GM19372 (cell line): ENCODE data around the gene PIGP.
A peak's percentile ranks its signal among the peaks of the same experiment; 100 is the strongest.
"Not testable (repeated sequence)": the region's sequence is repeated elsewhere in the genome, so short reads cannot be mapped to it uniquely, and the experiment has no call there.

Experiments used
- ATAC-seq: cut with Tn5 transposase; IDR thresholded peaks from one replicate; pipeline ENCODE4 v1.9.1; 2021; ENCODE audit warnings: mild to moderate bottlenecking, low read depth, moderate library complexity; ENCODE audit not compliant: unreplicated experiment

Gene PIGP

GRCh38 chr21:37076087-37076850, 3.4 kb upstream of the PIGP start:
- ATAC-seq = no peak

DNA sequence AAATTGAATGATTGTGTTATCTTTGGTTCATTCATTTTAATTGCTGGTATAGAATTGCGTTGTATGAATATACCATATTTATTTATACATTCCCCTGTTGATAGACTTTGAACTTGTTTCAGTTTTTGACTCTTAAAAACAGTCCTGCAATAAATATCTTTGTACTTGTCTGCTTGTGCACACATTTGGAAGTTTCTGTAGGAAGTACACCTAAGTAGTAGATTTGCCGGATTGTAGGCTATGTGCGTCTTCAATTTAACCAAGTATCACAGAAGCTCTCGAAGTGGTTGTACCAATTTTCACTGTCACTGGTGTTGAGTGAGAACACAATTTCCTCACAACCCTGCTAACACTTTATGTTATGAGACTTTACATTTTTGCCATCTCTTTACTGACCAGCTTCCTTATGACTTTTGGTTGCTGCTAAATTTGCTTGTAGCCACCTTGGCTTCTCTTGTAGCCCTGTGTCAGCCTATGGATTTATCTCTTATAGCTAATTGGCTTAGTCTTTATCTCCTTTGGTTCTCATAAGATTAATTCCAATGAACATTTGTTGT, 2.4 kb upstream of the PIGP start:
- ATAC-seq = no peak

DNA sequence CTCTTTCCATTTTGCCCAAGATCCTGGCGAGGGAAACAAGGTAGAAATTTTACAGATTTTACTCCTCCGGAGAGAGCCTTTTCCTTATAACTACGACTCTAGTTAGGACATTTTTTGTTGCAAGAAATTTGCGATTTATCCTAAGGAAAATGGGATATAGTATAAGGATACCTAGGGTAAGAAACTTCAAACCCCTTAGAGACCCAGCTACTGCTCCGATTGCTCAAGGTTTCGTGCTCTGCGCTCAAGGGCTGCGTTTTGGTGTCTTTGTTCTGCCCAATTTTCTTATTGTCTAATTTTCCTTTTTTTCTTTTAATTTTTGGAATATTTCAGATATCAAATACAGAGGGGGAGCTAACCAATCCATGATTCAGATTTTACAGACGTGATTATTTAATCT, 1.7 kb upstream of the PIGP start:
- no peak for ATAC-seq

DNA sequence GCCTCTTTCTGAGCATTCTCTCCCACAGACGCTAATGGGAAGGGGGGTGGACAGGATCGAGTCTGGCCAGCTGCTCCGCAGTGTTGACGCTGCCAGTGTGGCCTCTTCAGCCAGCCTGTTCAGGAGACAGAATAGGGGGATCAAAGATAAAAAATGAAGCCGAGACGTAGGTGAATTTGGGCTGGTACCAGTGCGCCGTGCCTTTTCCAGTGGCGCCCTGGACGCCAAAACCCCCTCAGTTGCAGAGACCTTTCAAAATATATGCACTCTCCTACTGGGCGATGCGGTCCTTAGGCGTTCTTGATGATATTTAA, 1.3 kb upstream of the PIGP start:
- ATAC-seq = no peak

- peak; percentile 27 for ATAC-seq
These were observed 736 bp upstream of the PIGP start for GRCh38 chr21:37073417-37074196.

DNA sequence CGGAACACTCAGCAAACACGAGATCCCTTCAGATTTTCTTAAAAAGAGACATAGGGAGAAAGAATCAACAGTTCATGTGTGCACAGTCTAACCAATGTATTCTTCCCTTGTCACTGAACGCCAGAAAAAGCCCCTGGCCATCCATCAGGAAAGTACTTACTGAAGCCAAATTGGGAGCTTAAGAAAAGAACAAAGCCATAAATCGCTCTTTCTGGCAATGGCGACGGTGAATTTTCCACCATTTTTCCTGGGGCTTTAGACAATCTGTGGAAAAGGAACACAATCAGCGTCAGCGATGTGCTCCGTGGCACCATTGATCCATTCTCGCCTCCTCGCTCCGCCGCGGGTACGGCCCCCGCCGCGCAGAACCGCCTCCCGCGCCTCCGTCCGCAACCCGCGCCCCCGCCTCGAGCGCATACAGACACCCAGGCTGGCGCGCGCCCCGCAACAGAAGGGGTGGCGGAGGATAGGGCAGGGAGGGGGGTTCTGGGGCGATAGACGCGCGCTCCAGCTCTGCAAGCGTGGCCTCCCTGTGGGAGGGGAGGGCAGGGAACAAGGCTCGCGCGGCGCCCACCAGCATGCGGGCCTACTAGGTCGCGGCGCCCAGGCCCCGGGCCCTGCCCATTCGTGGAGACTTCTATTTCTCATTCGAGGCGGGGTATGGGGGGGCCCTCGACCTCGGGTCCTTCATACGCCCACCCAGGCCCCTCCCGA, 440 bp downstream of the PIGP start:
- ATAC-seq = peak; percentile 45

DNA sequence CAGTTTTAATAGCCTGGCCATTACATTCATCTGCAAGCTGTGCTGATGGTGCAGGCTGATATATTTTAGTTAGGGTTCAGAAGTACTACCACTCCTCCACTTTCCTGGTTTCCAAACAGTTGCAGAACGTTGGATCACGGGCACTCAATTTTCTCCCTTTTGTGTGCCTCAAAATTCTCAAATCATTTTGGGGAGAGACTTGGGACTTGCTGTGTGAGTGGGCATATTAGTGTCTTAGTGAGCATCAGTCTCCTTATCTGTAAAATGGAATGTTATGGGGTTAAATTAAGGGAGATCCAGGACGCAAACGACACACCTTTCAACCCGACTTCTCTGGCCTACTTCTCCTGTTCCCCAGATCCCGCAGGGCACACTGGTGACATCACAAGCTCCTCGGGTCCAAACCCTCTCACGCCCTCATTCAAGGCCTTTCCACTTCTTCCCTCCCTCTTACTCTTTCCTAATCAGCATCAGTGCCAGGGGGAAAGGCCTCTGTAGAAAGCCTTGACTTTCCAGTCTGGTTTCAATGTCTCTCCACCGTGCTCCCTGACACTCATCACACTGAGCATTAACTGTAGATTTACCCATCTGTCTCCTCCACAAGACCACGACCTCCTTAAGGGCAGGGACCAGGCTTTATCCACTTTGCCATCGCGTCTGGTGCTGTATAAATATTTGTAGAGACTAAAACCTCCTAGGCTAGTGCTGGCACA, 1.2 kb downstream of the PIGP start:
- ATAC-seq = no peak

DNA sequence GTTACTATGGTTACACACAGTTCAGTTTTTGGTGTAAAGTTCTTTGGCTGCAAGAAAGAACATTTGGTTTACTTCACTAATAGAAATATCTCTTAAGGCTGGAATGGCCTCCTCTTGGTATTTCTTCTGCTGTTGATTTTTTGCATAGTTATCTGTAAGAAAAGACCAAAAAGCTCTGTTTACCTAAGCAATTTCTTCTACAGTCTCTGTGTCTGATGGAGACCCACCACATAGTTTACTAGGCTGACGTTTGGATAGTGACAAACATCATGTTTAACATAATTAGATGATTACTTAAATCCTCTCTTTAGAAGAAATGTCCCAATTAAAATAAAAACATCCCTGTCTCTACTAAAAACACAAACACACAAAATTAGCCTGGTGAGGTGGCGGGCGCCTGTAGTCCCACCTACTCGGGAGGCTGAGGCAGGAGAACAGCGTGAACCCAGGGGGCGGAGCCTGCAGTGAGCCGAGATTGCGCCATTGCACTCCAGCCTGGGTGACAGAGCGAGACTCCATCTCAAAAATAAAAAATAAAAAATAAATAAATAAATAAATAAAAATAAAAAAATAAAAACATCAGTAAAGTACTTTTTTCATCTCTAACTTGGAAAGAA, 7.2 kb downstream of the PIGP start:
- ATAC-seq = no peak

- ATAC-seq = no peak
These were observed 8.0 kb downstream of the PIGP start for GRCh38 chr21:37064841-37065240.

DNA sequence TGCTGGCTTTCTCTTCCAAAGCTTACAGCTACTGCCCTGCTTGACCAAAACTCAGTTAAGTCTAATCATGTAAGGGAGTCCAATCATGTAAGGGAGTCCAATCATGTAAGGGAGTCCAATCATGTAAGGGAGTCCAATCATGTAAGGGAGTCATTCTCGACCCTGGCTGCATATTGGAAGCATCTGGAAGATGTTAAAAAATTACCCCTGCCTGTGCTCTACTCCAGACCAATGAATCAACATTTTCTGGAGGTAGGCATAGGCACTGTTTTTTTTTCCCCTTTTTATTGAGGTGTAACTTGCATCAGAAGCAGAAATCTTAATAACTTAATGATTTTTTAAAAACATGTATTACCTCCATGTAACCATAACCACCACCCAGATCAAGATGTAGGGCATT, 9.4 kb downstream of the PIGP start:
- no peak for ATAC-seq

GRCh38 chr21:37062593-37062935, 10.3 kb downstream of the PIGP start:
- ATAC-seq = no peak

GRCh38 chr21:37061926-37062592, 10.8 kb downstream of the PIGP start:
- ATAC-seq = no peak

DNA sequence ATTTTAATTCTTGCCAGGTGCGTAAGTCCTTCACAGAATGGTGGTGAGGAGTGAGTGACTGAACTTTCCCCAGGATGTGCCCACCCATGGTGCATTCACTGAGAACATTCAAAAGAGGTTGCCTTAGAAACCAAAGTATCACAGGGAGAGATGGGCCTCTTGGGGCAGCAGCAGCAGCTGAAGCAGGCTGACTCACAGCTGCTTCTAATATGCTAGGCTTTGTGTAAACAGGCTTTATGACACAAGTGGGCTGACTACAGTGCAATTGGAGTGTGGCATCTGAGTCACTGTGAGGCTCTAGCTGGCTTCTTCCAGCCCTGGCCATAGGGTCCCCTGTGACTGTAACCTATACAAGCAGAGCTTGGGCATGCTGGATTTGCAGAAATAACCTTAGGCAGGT, 12.6 kb downstream of the PIGP start:
- ATAC-seq = no peak

DNA sequence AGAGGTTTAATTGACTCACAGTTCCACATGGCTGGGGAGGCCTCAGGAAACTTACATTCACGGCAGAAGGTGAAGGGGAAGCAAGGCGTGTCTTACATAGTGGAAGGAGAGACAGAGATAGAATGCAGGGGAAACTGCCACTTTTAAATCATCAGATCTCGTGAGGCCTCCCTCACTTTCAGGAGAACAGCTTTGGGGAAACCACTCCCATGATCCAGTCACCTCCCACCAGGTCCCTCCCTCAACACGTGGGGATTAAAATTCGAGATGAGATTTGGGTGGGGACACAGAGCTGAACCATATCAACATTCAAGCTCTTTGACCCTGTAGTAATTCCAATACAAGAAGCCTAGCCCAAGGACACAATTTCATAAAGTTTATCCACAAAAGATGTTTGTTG, 13.7 kb downstream of the PIGP start:
- no peak for ATAC-seq

- no peak for ATAC-seq
These were observed 14.6 kb downstream of the PIGP start for GRCh38 chr21:37058261-37058660.

DNA sequence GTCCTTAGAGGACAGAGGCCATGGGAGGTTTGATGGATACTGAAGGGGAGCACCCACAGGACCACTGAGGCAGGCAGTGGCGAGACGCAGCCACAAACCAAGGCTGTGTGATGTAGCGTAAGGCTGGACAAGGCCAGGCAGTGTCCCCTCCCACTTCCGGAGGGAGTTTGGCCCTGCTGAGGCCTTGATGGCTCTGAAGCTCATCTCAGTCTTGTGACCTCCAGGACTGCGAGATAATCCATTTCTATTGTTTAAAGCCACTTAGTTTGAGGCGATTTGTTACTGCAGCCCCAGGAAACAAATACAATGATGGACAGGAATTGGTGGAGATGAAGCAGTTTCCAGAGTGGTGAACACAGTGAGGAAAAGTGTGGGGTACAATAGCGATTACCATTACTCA, 15.3 kb downstream of the PIGP start:
- ATAC-seq = no peak

DNA sequence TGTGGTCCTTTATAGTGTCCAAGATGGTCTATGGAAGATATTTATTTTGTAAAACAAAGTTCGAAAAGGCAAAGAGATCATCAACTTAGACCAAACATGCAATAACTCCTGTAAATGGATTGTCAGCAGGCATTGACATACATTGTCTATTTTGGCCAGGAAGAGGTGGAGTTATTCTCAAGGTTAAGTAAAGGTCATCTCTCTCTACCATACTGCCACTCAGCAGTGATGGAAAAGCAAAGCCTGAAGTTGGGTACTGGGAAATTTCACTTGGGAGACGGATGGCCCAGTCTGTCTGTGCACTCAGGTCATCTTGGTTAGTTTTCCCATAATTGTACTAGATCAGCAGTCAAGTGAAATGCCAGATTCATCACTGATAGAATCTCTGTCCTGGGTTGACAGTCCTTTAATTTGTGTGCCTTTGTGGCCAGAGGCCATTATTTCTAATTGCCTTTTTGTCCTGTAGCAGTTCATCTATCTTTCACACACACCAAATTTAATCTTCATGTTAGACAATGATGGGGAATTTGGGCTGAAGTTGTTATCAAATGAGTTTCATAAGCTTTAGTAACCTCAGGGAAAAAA, 17.5 kb downstream of the PIGP start:
- no peak for ATAC-seq

- ATAC-seq = not testable (repeated sequence)
These were observed 23.1 kb downstream of the PIGP start for GRCh38 chr21:37049741-37050140.

DNA sequence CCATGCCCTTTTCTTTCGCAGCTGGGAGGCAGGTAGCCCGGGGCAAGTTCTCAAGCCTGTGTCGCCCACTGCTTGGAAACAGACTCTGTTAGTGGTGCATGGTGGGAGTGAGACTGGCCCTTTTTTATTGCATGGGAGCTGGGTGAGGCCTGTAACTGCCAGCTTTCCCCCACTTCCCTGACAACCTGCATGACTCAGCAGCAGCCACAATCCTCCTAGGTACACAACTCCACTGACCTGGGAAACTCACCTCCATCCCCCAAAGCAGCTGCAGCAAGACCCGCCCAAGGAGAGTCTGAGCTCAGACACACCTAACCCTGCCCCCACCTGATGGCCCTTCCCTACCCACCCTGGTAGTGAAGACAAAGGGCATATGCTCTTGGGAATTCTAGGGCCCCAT, 25.8 kb downstream of the PIGP start:
- ATAC-seq = no peak
